K562 (cell line): ENCODE measurements around the gene NANS. TPM values are rescaled to one million over a fixed set of nuclear protein-coding genes. Genes with fewer than 3 reads are reported as not detected.

ENCODE experiments used
- CHD7 ChIP-seq: fragments of 200-600 bp; sonication (generic); IDR thresholded peaks from one replicate; pipeline ENCODE4 v1.6.1; 2012; ENCODE audit warnings: mild to moderate bottlenecking, low read depth, low read length, inconsistent platforms
- CLOCK ChIP-seq: fragments of 250-450 bp; sonication (Bioruptor Pico); IDR thresholded peaks from 2 replicates; pipeline ENCODE4 v1.4.0; 2020; ENCODE audit warnings: mild to moderate bottlenecking, moderate library complexity, borderline replicate concordance
- CREM ChIP-seq: IDR thresholded peaks from 2 replicates; pipeline ENCODE4 v1.6.1; 2014; ENCODE audit warnings: antibody characterized with exemption, low read depth
- ILK ChIP-seq: fragments of 450-650 bp; IDR thresholded peaks from 2 replicates; pipeline ENCODE4 v1.6.1; 2016; ENCODE audit warnings: missing genetic modification characterization, low read depth, mild to moderate bottlenecking, missing compliant biosample characterization, moderate library complexity, borderline replicate concordance
- IRF2 ChIP-seq: sonication (generic); formaldehyde crosslinking; IDR thresholded peaks from 2 replicates; pipeline ENCODE4 v1.8.1; 2022; ENCODE audit warnings: mild to moderate bottlenecking, missing genetic modification reagents
- MTA2 ChIP-seq: fragments of 450-650 bp; IDR thresholded peaks from 2 replicates; pipeline ENCODE4 v1.6.1; 2016; ENCODE audit warnings: low read depth
- NCOA6 ChIP-seq: fragments of 450-650 bp; IDR thresholded peaks from 2 replicates; pipeline ENCODE4 v1.6.1; 2017; ENCODE audit warnings: mild to moderate bottlenecking
- POLR2A ChIP-seq: fragments of 450-650 bp; conservative IDR thresholded peaks from 2 replicates; pipeline ENCODE4 v1.6.1; 2016
- RCOR1 ChIP-seq, 2 experiments: IDR thresholded peaks; 2 replicates each; pipeline ENCODE4 v1.6.1; 2012; ENCODE audit warnings: low read depth in 2 of 2, low read length in 2 of 2, borderline replicate concordance in 1 of 2, improper control_type of control experiment in 1 of 2
- SMC3 ChIP-seq: conservative IDR thresholded peaks from 2 replicates; pipeline ENCODE4 v1.6.1; 2011; ENCODE audit warnings: low read depth, low read length, improper control_type of control experiment; ENCODE audit not compliant: insufficient read depth
- TRIM25 ChIP-seq: fragments of 450-650 bp; IDR thresholded peaks from 2 replicates; pipeline ENCODE4 v1.7.0; 2016; ENCODE audit warnings: borderline replicate concordance
- ZNF354B ChIP-seq: fragments of 250-450 bp; sonication (Bioruptor Pico); IDR thresholded peaks from 2 replicates; pipeline ENCODE4 v1.4.0; 2020
- polyA plus RNA-seq, 8 experiments: library from polyadenylated mRNA; depleted of rRNA in 4 of 8; stranded (reverse) in 5 of 8; unstranded in 3 of 8; fragments of >200 nt; fragmentation: Nextera tagmentation in 2 of 8; fragmentation: Illumina TruSeq in 1 of 8; extraction: Ambion mirVana in 2 of 8; extraction: Trizol in 1 of 8; gene quantifications; 2 replicates each; pipeline versions ENCODE4 v1.2.1 to v1.2.3, GENCODE V29; 2011 to 2014; ENCODE audit warnings: inconsistent platforms in 1 of 8, missing spikeins in 1 of 8
- total RNA-seq, 7 experiments: library from RNA; depleted of rRNA in 6 of 7; stranded (reverse); fragments of >200 nt in 6 of 7; fragmentation: Illumina TruSeq in 2 of 7; extraction: Trizol in 2 of 7; gene quantifications; 2 replicates each; pipeline versions ENCODE4 v1.2.1 to v1.2.3, GENCODE V29; 2011 to 2021; ENCODE audit warnings: low replicate concordance in 1 of 7

NANS gene
- total and polyA plus RNA-seq, 9 of the 15 experiments (the other 6 are each of a cell fraction or from before 2014, with no cell fraction given) = 37.1 to 181 (median 137) TPM

- TF ChIP-seq CHD7 (no peak), CLOCK (CRISPR knock-in tag) (no peak), POLR2A (no peak), ILK (tag) (no peak; the same call in 1 of the 2 replicates), NCOA6 (no peak), RCOR1 (IDR thresholded peaks at IDR 0.05; ENCODE audit: borderline replicate concordance in 1 of 2, low read depth in 2 of 2, low read length in 2 of 2) (no peak), TRIM25 (no peak), CREM (no peak), SMC3 (no peak), MTA2 (no peak), IRF2 (CRISPR knock-in tag) (no peak), ZNF354B (CRISPR knock-in tag) (peak; percentile 69; the same call in 1 of the 2 replicates)
These were observed 7.1 kb upstream of the NANS start (continued) for GRCh38 chr9:98049288-98050072.
